B cell (primary cell): Measurements from ENCODE around the gene GBP5. TPM values are rescaled to one million over a fixed set of nuclear protein-coding genes. Genes with fewer than 3 reads are reported as not detected.
A peak's percentile ranks its signal among the peaks of the same experiment; 100 is the strongest.
"Not testable (repeated sequence)": the region's sequence is repeated elsewhere in the genome, so short reads cannot be mapped to it uniquely, and the experiment has no call there.

ENCODE experiments used
- ATAC-seq: fragments of 200-7000 bp; cut with Tn5 transposase; one replicate; pipeline ENCODE4 v1.10.0; 2021; ENCODE audit warnings: low read depth, mild to moderate bottlenecking, moderate number of reproducible peaks, moderate library complexity
- CTCF ChIA-PET: fragments of 350-600 bp; sonication (Branson Sonifier 250); formaldehyde crosslinking; loops from one replicate; lab custom pipeline; 2021; ENCODE audit warnings: antibody characterized with exemption, inconsistent platforms; lab: Charles Lee
- POLR2A ChIA-PET: fragments of 350-600 bp; sonication (Branson Sonifier 250); formaldehyde crosslinking; loops from one replicate; lab custom pipeline; 2021; ENCODE audit warnings: antibody characterized with exemption; lab: Charles Lee
- DNase-seq: peaks from one replicate; pipeline ENCODE4 v3.0.0; 2013
- H2AFZ ChIP-seq: 2 replicates; pipeline ENCODE4 v1.6.1; 2012; ENCODE audit warnings: mild to moderate bottlenecking, low read depth, low read length; ENCODE audit not compliant: insufficient read depth, poor library complexity, severe bottlenecking
- H3K27ac ChIP-seq, 2 donors: 1 replicate in 1 of 2; 2 replicates in 1 of 2; pipeline ENCODE4 v1.5.1; 2012 to 2013; ENCODE audit warnings: low read length in 2 of 2, mild to moderate bottlenecking in 2 of 2, moderate library complexity in 1 of 2
- H3K27me3 ChIP-seq, 4 experiments: fragments of 200-600 bp in 1 of 4; sonication (generic) in 1 of 4; replicated peaks in 1 of 4; 1 replicate in 2 of 4; 2 replicates in 2 of 4; pipeline versions ENCODE4 v1.6.1 to v1.7.0; 2013 to 2016; ENCODE audit warnings: low read length in 3 of 4, mild to moderate bottlenecking in 2 of 4, mixed read lengths in 1 of 4, moderate library complexity in 1 of 4; ENCODE audit not compliant: insufficient read depth in 4 of 4, control insufficient read depth in 3 of 4; ENCODE audit errors: control extremely low read depth in 1 of 4
- H3K36me3 ChIP-seq, 2 experiments: replicated peaks in 1 of 2; 1 replicate in 1 of 2; 2 replicates in 1 of 2; pipeline versions ENCODE4 v1.6.1 to v1.7.1; 2013; ENCODE audit warnings: low read length in 1 of 2; ENCODE audit not compliant: insufficient read depth in 2 of 2, control insufficient read depth in 1 of 2; ENCODE audit errors: control extremely low read depth in 1 of 2, extremely low read depth in 1 of 2
- H3K4me1 ChIP-seq, 2 donors: fragments of 200-600 bp in 1 of 2; sonication (generic) in 1 of 2; 1 replicate in 1 of 2; 2 replicates in 1 of 2; pipeline versions ENCODE4 v1.5.1 to v1.6.1; 2013 to 2017; ENCODE audit warnings: low read length in 2 of 2; ENCODE audit not compliant: control insufficient read depth in 2 of 2, insufficient read depth in 2 of 2
- H3K4me2 ChIP-seq: replicated peaks from 2 replicates; pipeline ENCODE3; 2012; ENCODE audit warnings: mild to moderate bottlenecking, low read depth, low read length; ENCODE audit not compliant: poor library complexity, severe bottlenecking
- H3K4me3 ChIP-seq, 5 experiments: fragments of 200-600 bp in 1 of 5; sonication (generic) in 1 of 5; 1 replicate in 3 of 5; 2 replicates in 2 of 5; pipeline versions ENCODE4 v1.5.1 to v1.7.0; 2011 to 2016; ENCODE audit warnings: low read length in 4 of 5, mild to moderate bottlenecking in 4 of 5, low read depth in 2 of 5, control low read depth in 1 of 5, moderate library complexity in 1 of 5; ENCODE audit not compliant: insufficient read depth in 1 of 5; ENCODE audit errors: control extremely low read depth in 1 of 5, extremely low read depth in 1 of 5
- H3K79me2 ChIP-seq: fragments of 200-600 bp; sonication (generic); one replicate; pipeline ENCODE4 v1.6.0; 2016; ENCODE audit warnings: low read length; ENCODE audit not compliant: control insufficient read depth, insufficient read depth
- H3K9ac ChIP-seq: fragments of 200-600 bp; sonication (generic); 2 replicates; pipeline ENCODE4 v1.6.1; 2017; ENCODE audit warnings: mild to moderate bottlenecking, low read length, moderate library complexity
- H3K9me3 ChIP-seq, 3 donors: one replicate each; pipeline versions ENCODE4 v1.6.1 to v1.7.1; 2013; ENCODE audit warnings: low read length in 2 of 3; ENCODE audit not compliant: control insufficient read depth in 2 of 3, insufficient read depth in 1 of 3; ENCODE audit errors: control extremely low read depth in 1 of 3
- H4K20me1 ChIP-seq: 2 replicates; pipeline ENCODE4 v1.6.0; 2012; ENCODE audit warnings: mild to moderate bottlenecking, low read length; ENCODE audit not compliant: insufficient read depth, control insufficient read depth, poor library complexity, severe bottlenecking
- H3K27ac Mint-ChIP-seq: one replicate; pipeline ENCODE4 v1.8.0; 2021; ENCODE audit warnings: mixed read lengths
- H3K27me3 Mint-ChIP-seq: one replicate; pipeline ENCODE4 v1.8.0; 2021; ENCODE audit warnings: mixed read lengths
- H3K4me1 Mint-ChIP-seq: one replicate; pipeline ENCODE4 v1.8.0; 2021; ENCODE audit warnings: mixed read lengths
- H3K4me3 Mint-ChIP-seq: one replicate; pipeline ENCODE4 v1.8.0; 2021; ENCODE audit warnings: mixed read lengths
- H3K9me3 Mint-ChIP-seq: one replicate; pipeline ENCODE4 v1.8.0; 2022; ENCODE audit warnings: mixed read lengths; ENCODE audit not compliant: insufficient read depth
- CTCF ChIP-seq: fragments of 200-600 bp; IDR thresholded peaks from one replicate; pipeline ENCODE4 v1.8.0; 2022; ENCODE audit warnings: antibody characterized with exemption, mild to moderate bottlenecking
- EZH2 ChIP-seq: IDR thresholded peaks from 2 replicates; pipeline ENCODE4 v1.6.1; 2012; ENCODE audit warnings: borderline replicate concordance, low read depth, mild to moderate bottlenecking, moderate library complexity, low read length; ENCODE audit not compliant: insufficient read depth, poor library complexity, severe bottlenecking
- WGBS: methylation state at CpG from one replicate; pipeline ENCODE4 v1.1.5; 2013; ENCODE audit warnings: missing lambda C conversion rate; ENCODE audit not compliant: insufficient coverage; 5-methylcytosine and 5-hydroxymethylcytosine counted together
- intact Hi-C: fragments of 100-400 bp; cut with micrococcal nuclease; formaldehyde crosslinking; loops from one replicate; pipeline ENCODE4 v1.10.0; 2022
- polyA plus RNA-seq: library from polyadenylated mRNA; depleted of rRNA; stranded (reverse); fragments of >200 nt; gene quantifications from 2 replicates; pipeline ENCODE4 v1.2.3, GENCODE V29; 2012
- total RNA-seq, 2 donors: library from RNA; stranded (reverse); fragments of 120-200 nt in 1 of 2; gene quantifications; 1 replicate in 1 of 2; 2 replicates in 1 of 2; pipeline versions ENCODE4 v1.2.3 to v1.2.4, GENCODE V29; 2013 to 2022

The GBP5 gene
- total and polyA plus RNA-seq, 2 donors (not counting 1 experiment from before 2014, with no cell fraction given): 17.6 to 25.2 TPM

GRCh38 chr1:89257041-89257440, 15.6 kb downstream of the GBP5 start:
- no CpG with 5 or more reads among the region's 2 CpGs for WGBS
- ChIA-PET POLR2A (no interaction called here), CTCF (no interaction called here)
- Mint-ChIP-seq H3K4me1 (peaks cover 10% of the 10 kb centered on the region), H3K4me3 (no peak overlapping the region), H3K27ac (peak overlapping the region; percentile 38), H3K9me3 (peaks cover 10% of the 10 kb centered on the region), H3K27me3 (no peaks in the 10 kb centered on the region)
- Histone ChIP-seq H3K4me3 (no peak overlapping the region), H2AFZ (no peak overlapping the region), H3K9me3 (peaks cover 4 to 10% (median 9%) of the 10 kb centered on the region in 3 donors), H3K4me1 (peaks cover 0 to 7% of the 10 kb centered on the region in 2 donors), H3K36me3 (peaks cover 0 to 11% of the 10 kb centered on the region in 2 experiments), H3K79me2 (no peaks in the 10 kb centered on the region), H3K27ac (peak overlapping the region in 1 of 2 donors; percentile 13), H3K27me3 (no peaks in the 10 kb centered on the region), H3K4me2 (no peak overlapping the region), H3K9ac (no peak overlapping the region), H4K20me1 (no peaks in the 10 kb centered on the region)
- TF ChIP-seq CTCF (no peak), EZH2 (no peak)
- intact Hi-C loops: no loop called here
- peak; percentile 24 for ATAC-seq
- peak; percentile 37 for DNase-seq

GRCh38 chr1:89255581-89255980, 17.1 kb downstream of the GBP5 start:
- H3K79me2 ChIP-seq, H3K9ac ChIP-seq, H3K27me3 Mint-ChIP-seq, H3K4me3 ChIP-seq, H2AFZ ChIP-seq, intact Hi-C loops, ATAC-seq, H3K36me3 ChIP-seq, H3K4me2 ChIP-seq, H3K9me3 Mint-ChIP-seq, H3K27ac ChIP-seq, CTCF ChIA-PET, H3K4me1 ChIP-seq, DNase-seq, H3K27ac Mint-ChIP-seq, H3K27me3 ChIP-seq, H4K20me1 ChIP-seq, H3K4me3 Mint-ChIP-seq, POLR2A ChIA-PET: not testable (repeated sequence)
- H3K9me3 ChIP-seq: peaks cover 4 to 10% (median 9%) of the 10 kb centered on the region in 3 donors
- 92% methylated on average over 6 of the region's 8 CpGs for WGBS
- peaks cover 10% of the 10 kb centered on the region for H3K4me1 Mint-ChIP-seq
